ENCODE measurements around the gene TRO.

GRCh38 chrX:54964766-54965497 is 44.3 kb downstream of the TRO start:
- TF ChIP-seq CTCF (conservative IDR thresholded peaks at IDR 0.05; ENCODE audit: low read depth, low read length): no peak
- no peak for TF ChIP-seq EZH2 (IDR thresholded peaks at IDR 0.05; ENCODE audit: borderline replicate concordance, low read depth, low read length, poor library complexity, severe bottlenecking)
